Astrocyte (in vitro differentiated cells and primary cell): ENCODE data around the gene ANO8.

ENCODE experiments used
- CTCF ChIP-seq: IDR thresholded peaks from 2 replicates; pipeline ENCODE4 v1.5.1; 2011; ENCODE audit warnings: low read depth, mild to moderate bottlenecking, inconsistent platforms, low read length, moderate library complexity; ENCODE audit not compliant: insufficient read depth
- EZH2 ChIP-seq: IDR thresholded peaks from 2 replicates; pipeline ENCODE4 v1.6.1; 2012; ENCODE audit warnings: mild to moderate bottlenecking, low read length, inconsistent platforms; ENCODE audit not compliant: insufficient read depth

- no peak for TF ChIP-seq CTCF
- no peak for TF ChIP-seq EZH2
Measured at GRCh38 chr19:17320435-17320834, 14.2 kb downstream of the ANO8 start.
